Hepatocyte (in vitro differentiated cells): ENCODE data around the gene SURF2. TPM values are rescaled to one million over a fixed set of nuclear protein-coding genes. Genes with fewer than 3 reads are reported as not detected.

Experiments
- DNase-seq: peaks from one replicate; pipeline ENCODE4 v3.0.0-alpha.2; 2016; ENCODE audit warnings: low spot score
- H2AFZ ChIP-seq: fragments of 200-600 bp; sonication (generic); 2 replicates; pipeline ENCODE4 v1.6.0; 2016; ENCODE audit warnings: antibody characterized with exemption, mild to moderate bottlenecking
- H3K27ac ChIP-seq: fragments of 200-600 bp; sonication (generic); 2 replicates; pipeline ENCODE4 v1.5.1; 2016; ENCODE audit warnings: mild to moderate bottlenecking
- H3K27me3 ChIP-seq: fragments of 200-600 bp; sonication (generic); 2 replicates; pipeline ENCODE4 v1.6.1; 2016
- H3K36me3 ChIP-seq: fragments of 200-600 bp; sonication (generic); replicated peaks from 2 replicates; pipeline ENCODE4 v1.5.1; 2016; ENCODE audit warnings: low read depth; ENCODE audit not compliant: insufficient read depth
- H3K4me1 ChIP-seq: fragments of 200-600 bp; sonication (generic); 2 replicates; pipeline ENCODE4 v1.5.1; 2016; ENCODE audit warnings: mild to moderate bottlenecking, moderate library complexity; ENCODE audit not compliant: insufficient read depth
- H3K4me2 ChIP-seq: fragments of 200-600 bp; sonication (generic); 2 replicates; pipeline ENCODE4 v1.6.0; 2016
- H3K4me3 ChIP-seq: fragments of 200-600 bp; sonication (generic); 2 replicates; pipeline ENCODE4 v1.5.1; 2016; ENCODE audit warnings: mild to moderate bottlenecking
- H3K79me2 ChIP-seq: fragments of 200-600 bp; sonication (generic); 2 replicates; pipeline ENCODE4 v1.6.0; 2017; ENCODE audit warnings: mild to moderate bottlenecking
- H3K9me2 ChIP-seq: fragments of 200-600 bp; sonication (generic); replicated peaks from 2 replicates; pipeline ENCODE4 v1.6.0; 2017; ENCODE audit warnings: mild to moderate bottlenecking; ENCODE audit not compliant: insufficient read depth
- H3K9me3 ChIP-seq: fragments of 200-600 bp; sonication (generic); 2 replicates; pipeline ENCODE4 v1.5.1; 2016; ENCODE audit warnings: low read depth, mild to moderate bottlenecking
- H4K20me1 ChIP-seq: fragments of 200-600 bp; sonication (generic); 2 replicates; pipeline ENCODE4 v1.6.0; 2016; ENCODE audit warnings: mild to moderate bottlenecking; ENCODE audit not compliant: insufficient read depth, poor library complexity, severe bottlenecking
- CTCF ChIP-seq: fragments of 200-600 bp; sonication (generic); IDR thresholded peaks from 2 replicates; pipeline ENCODE4 v1.5.1; 2016; ENCODE audit warnings: antibody characterized with exemption, mild to moderate bottlenecking; ENCODE audit not compliant: poor library complexity
- EZH2 ChIP-seq: fragments of 200-600 bp; sonication (generic); IDR thresholded peaks from 2 replicates; pipeline ENCODE4 v1.6.1; 2016; ENCODE audit warnings: antibody characterized with exemption, mild to moderate bottlenecking, borderline replicate concordance
- EZH2phosphoT487 ChIP-seq: fragments of 200-600 bp; sonication (generic); IDR thresholded peaks from one replicate; pipeline ENCODE4 v1.6.1; 2018; ENCODE audit warnings: antibody characterized with exemption, mild to moderate bottlenecking, low read depth, moderate library complexity; ENCODE audit not compliant: unreplicated experiment, severe bottlenecking
- WGBS: methylation state at CpG from one replicate; pipeline ENCODE4 v1.1.6; 2016; ENCODE audit warnings: low lambda C conversion rate; ENCODE audit errors: missing lambda C conversion rate; 5-methylcytosine and 5-hydroxymethylcytosine counted together
- polyA plus RNA-seq: library from polyadenylated mRNA; unstranded; fragments of >200 nt; fragmentation: Nextera tagmentation; extraction: Ambion mirVana; gene quantifications from 2 replicates; pipeline ENCODE4 v1.2.1, GENCODE V29; 2016
- total RNA-seq: library from RNA; depleted of rRNA; stranded (reverse); fragments of >200 nt; gene quantifications from 2 replicates; pipeline ENCODE4 v1.2.3, GENCODE V29; 2014

Gene SURF2
- total and polyA plus RNA-seq, 2 experiments from 2014 or later = 13.6 to 22.9 TPM

GRCh38 chr9:133360400-133361393 lies 4.3 kb downstream of the SURF2 start:
- Histone ChIP-seq H2AFZ (no peak overlapping the region), H3K9me3 (no peaks in the 10 kb centered on the region), H3K36me3 (no peaks in the 10 kb centered on the region), H3K4me3 (no peak overlapping the region), H4K20me1 (peaks cover 44% of the 10 kb centered on the region), H3K27me3 (no peaks in the 10 kb centered on the region), H3K4me1 (peaks cover 14% of the 10 kb centered on the region), H3K9me2 (no peaks in the 10 kb centered on the region), H3K4me2 (no peak overlapping the region), H3K79me2 (peaks cover 64% of the 10 kb centered on the region), H3K27ac (peak overlapping the region; percentile 31)
- no peak for DNase-seq
- 89% methylated on average over 21 of the region's 21 CpGs for WGBS
- TF ChIP-seq EZH2 (no peak), EZH2phosphoT487 (no peak), CTCF (no peak)

- Histone ChIP-seq H3K4me3 (no peak overlapping the region), H3K27me3 (no peaks in the 10 kb centered on the region), H3K27ac (no peak overlapping the region), H3K4me2 (no peak overlapping the region), H2AFZ (no peak overlapping the region), H3K79me2 (peaks cover 69% of the 10 kb centered on the region), H3K36me3 (no peaks in the 10 kb centered on the region), H3K9me2 (no peaks in the 10 kb centered on the region), H4K20me1 (peaks cover 53% of the 10 kb centered on the region), H3K4me1 (peaks cover 14% of the 10 kb centered on the region), H3K9me3 (no peaks in the 10 kb centered on the region)
- TF ChIP-seq EZH2 = no peak
- no peak for TF ChIP-seq CTCF
- no peak for TF ChIP-seq EZH2phosphoT487
- WGBS = 91% methylated on average over 13 of the region's 13 CpGs
- DNase-seq = no peak
Observed at GRCh38 chr9:133361507-133362092, 5.2 kb downstream of the SURF2 start.

- Histone ChIP-seq H3K4me1 (peaks cover 7% of the 10 kb centered on the region), H3K27me3 (no peaks in the 10 kb centered on the region), H3K9me2 (no peaks in the 10 kb centered on the region), H3K36me3 (no peaks in the 10 kb centered on the region), H2AFZ (no peak overlapping the region), H3K27ac (no peak overlapping the region), H3K4me2 (no peak overlapping the region), H3K4me3 (no peak overlapping the region), H3K9me3 (no peaks in the 10 kb centered on the region), H3K79me2 (peaks cover 70% of the 10 kb centered on the region), H4K20me1 (peaks cover 62% of the 10 kb centered on the region)
- no peak for DNase-seq
- 89% methylated on average over 15 of the region's 15 CpGs for WGBS
- no peak for TF ChIP-seq CTCF
- no peak for TF ChIP-seq EZH2phosphoT487
- no peak for TF ChIP-seq EZH2
Observed at GRCh38 chr9:133362359-133363044, 6.2 kb downstream of the SURF2 start.
